ENCODE data around the gene PFKP.
A peak's percentile ranks its signal among the peaks of the same experiment; 100 is the strongest.
"Not testable (repeated sequence)": the region's sequence is repeated elsewhere in the genome, so short reads cannot be mapped to it uniquely, and the experiment has no call there.

Gene PFKP

DNA sequence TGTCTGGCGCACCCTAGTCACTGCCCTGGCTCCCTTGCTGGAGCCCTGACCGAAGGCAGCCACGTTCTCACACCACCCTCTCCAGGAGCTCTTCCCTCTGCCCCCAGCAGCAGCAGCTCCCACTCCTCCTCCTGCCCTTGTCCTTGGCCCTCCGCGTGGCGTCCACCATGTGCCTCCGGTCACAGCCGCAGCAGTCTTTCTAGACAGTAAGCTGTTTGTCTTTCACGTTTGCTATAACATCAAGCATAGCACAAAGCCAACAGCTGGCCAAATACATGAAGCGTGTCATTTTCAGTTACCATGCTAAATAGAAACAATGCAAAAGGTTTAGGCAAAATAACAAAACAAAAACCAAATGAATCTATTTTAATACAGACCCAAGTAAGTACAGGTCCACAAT lies 101.9 kb downstream of the PFKP start (continued):
- no peak for TF ChIP-seq ZBTB7A (tag by site-specific recombination; IDR thresholded peaks at IDR 0.05; ENCODE audit: low read depth)
- no peak for TF ChIP-seq MEIS1 (CRISPR knock-in tag; IDR thresholded peaks at IDR 0.05; ENCODE audit: borderline replicate concordance)
- TF ChIP-seq ZNF664 (tag by site-specific recombination; IDR thresholded peaks at IDR 0.05) = no peak
- TF ChIP-seq, protein P1, sequence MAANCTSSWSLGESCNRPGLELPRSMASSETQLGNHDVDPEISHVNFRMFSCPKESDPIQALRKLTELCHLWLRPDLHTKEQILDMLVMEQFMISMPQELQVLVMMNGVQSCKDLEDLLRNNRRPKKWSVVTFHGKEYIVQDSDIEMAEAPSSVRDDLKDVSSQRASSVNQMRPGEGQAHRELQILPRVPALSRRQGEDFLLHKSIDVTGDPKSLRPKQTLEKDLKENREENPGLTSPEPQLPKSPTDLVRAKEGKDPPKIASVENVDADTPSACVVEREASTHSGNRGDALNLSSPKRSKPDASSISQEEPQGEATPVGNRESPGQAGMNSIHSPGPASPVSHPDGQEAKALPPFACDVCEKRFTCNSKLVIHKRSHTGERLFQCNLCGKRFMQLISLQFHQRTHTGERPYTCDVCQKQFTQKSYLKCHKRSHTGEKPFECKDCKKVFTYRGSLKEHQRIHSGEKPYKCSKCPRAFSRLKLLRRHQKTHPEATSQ (tag by site-specific recombination; IDR thresholded peaks at IDR 0.05) = no peak

DNA sequence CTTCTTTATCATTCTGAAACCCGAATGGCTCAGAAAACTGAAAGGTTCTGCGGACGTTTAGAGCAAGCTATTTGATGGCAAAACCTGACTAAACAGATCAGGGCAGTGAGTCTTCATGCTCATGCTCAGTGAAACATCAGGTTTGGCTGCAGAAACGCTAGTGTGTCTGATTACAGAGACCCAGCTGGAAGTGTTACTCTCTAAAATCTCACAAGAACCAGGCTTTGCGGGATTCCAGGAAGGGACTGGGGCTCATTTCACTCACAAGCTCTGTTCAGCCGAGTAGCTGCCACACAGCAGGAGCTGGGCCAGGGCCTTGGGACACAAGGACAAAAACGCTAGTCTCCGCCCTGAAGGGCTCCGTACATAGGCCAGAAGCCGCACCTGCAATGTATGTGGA lies 102.3 kb downstream of the PFKP start:
- POLR2A ChIA-PET = no interaction called here

DNA sequence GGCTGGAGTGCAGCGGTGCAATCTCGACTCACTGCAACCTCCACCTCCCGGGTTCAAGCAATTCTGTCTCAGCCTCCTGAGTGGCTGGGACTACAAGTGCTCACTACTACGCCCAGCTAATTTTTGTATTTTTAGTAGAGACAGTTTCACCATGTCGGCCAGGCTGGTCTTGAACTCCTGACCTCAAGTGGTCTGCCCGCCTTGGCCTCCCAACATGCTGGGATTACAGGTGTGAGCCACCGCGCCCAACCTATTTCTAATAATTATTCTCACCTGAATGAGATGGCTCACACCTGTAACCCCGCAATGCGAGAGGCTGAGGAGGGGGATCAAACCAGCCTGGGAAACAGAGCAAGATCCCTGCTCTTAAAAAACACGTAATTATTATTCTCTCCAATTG lies 104.1 kb downstream of the PFKP start:
- peaks cover 9 to 35% of the 10 kb centered on the region in 2 experiments for H3K36me3 ChIP-seq (ENCODE audit: control insufficient read depth in 2 of 2, insufficient read depth in 1 of 2, low read length in 2 of 2)
- CTCF ChIA-PET; H3K27ac ChIP-seq (ENCODE audit: extremely low read depth, low read depth, low read length); H3K4me1 ChIP-seq (ENCODE audit: control insufficient read depth, insufficient read depth, low read length); H3K9me3 ChIP-seq (ENCODE audit: control insufficient read depth, insufficient read depth, low read depth, low read length); POLR2A ChIA-PET: not testable (repeated sequence)
- peak overlapping the region; percentile 77 for H3K4me3 ChIP-seq (ENCODE audit: low read depth, low read length)

More for the DNA sequence above, 102.3 kb downstream of the PFKP start:
- TF ChIP-seq, protein P2, sequence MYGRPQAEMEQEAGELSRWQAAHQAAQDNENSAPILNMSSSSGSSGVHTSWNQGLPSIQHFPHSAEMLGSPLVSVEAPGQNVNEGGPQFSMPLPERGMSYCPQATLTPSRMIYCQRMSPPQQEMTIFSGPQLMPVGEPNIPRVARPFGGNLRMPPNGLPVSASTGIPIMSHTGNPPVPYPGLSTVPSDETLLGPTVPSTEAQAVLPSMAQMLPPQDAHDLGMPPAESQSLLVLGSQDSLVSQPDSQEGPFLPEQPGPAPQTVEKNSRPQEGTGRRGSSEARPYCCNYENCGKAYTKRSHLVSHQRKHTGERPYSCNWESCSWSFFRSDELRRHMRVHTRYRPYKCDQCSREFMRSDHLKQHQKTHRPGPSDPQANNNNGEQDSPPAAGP (tag by site-specific recombination; IDR thresholded peaks at IDR 0.05) = no peak
- TF ChIP-seq ZNF548 (tag by site-specific recombination; IDR thresholded peaks at IDR 0.05) (no peak), ZNF610 (tag by site-specific recombination; IDR thresholded peaks at IDR 0.05; ENCODE audit: borderline replicate concordance) (no peak), ZNF416 (tag by site-specific recombination; IDR thresholded peaks at IDR 0.05) (no peak), ZNF580 (tag by site-specific recombination; IDR thresholded peaks at IDR 0.05) (no peak), ZNF362 (tag by site-specific recombination; IDR thresholded peaks at IDR 0.05) (no peak), ZNF239 (tag by site-specific recombination; IDR thresholded peaks at IDR 0.05) (no peak), OVOL3 (tag by site-specific recombination; IDR thresholded peaks at IDR 0.05) (no peak), ZNF48 (tag by site-specific recombination; IDR thresholded peaks at IDR 0.05) (no peak), RBAK (tag by site-specific recombination; IDR thresholded peaks at IDR 0.05) (no peak)
- TF ChIP-seq, protein P3, sequence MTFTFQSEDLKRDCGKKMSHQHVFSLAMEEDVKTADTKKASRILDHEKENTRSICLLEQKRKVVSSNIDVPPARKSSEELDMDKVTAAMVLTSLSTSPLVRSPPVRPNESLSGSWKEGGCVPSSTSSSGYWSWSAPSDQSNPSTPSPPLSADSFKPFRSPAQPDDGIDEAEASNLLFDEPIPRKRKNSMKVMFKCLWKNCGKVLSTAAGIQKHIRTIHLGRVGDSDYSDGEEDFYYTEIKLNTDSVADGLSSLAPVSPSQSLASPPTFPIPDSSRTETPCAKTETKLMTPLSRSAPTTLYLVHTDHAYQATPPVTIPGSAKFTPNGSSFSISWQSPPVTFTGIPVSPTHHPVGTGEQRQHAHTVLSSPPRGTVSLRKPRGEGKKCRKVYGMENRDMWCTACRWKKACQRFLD (tag by site-specific recombination; IDR thresholded peaks at IDR 0.05) = no peak
- TF ChIP-seq, protein P4, sequence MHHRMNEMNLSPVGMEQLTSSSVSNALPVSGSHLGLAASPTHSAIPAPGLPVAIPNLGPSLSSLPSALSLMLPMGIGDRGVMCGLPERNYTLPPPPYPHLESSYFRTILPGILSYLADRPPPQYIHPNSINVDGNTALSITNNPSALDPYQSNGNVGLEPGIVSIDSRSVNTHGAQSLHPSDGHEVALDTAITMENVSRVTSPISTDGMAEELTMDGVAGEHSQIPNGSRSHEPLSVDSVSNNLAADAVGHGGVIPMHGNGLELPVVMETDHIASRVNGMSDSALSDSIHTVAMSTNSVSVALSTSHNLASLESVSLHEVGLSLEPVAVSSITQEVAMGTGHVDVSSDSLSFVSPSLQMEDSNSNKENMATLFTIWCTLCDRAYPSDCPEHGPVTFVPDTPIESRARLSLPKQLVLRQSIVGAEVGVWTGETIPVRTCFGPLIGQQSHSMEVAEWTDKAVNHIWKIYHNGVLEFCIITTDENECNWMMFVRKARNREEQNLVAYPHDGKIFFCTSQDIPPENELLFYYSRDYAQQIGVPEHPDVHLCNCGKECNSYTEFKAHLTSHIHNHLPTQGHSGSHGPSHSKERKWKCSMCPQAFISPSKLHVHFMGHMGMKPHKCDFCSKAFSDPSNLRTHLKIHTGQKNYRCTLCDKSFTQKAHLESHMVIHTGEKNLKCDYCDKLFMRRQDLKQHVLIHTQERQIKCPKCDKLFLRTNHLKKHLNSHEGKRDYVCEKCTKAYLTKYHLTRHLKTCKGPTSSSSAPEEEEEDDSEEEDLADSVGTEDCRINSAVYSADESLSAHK (tag by site-specific recombination; IDR thresholded peaks at IDR 0.05) = no peak
- Histone ChIP-seq H3K27ac (ENCODE audit: extremely low read depth, low read depth, low read length) (no peak overlapping the region), H3K4me3 (ENCODE audit: low read depth, low read length) (no peak overlapping the region), H3K4me1 (ENCODE audit: control insufficient read depth, insufficient read depth, low read length) (no peaks in the 10 kb centered on the region), H3K36me3 (ENCODE audit: control insufficient read depth in 2 of 2, insufficient read depth in 1 of 2, low read length in 2 of 2) (peaks cover 13 to 53% of the 10 kb centered on the region in 2 experiments), H3K9me3 (ENCODE audit: control insufficient read depth, insufficient read depth, low read depth, low read length) (no peaks in the 10 kb centered on the region)
- CTCF ChIA-PET = no interaction called here

Measured in HEK293 (cell line).